NCI-H2029 (cell line): ENCODE data around the gene SEMA4F.

Experiments used
- DNase-seq: peaks from one replicate; lab custom pipeline; 2025; lab: John Stamatoyannopoulos, UW

SEMA4F gene

DNA sequence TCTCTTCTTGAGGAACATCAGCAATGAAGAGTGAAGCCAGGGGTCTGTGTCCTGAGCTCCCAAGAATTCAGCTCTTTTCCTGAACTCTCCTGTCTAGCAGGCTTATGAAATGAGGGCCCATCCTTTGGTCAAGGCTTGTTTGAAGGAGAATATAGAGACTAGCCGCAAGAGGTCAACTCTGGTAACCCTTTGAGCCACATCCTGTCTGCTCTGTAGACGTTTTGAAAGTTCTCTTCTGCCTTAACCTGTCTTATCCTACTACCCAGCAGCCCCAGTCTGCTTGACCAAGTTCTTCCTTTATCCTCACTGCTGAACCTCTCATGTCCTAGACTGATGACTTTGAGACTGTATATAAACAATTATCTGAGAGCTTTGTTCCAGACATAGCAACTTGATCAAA is 5.4 kb downstream of the SEMA4F start:
- no peak for DNase-seq

DNA sequence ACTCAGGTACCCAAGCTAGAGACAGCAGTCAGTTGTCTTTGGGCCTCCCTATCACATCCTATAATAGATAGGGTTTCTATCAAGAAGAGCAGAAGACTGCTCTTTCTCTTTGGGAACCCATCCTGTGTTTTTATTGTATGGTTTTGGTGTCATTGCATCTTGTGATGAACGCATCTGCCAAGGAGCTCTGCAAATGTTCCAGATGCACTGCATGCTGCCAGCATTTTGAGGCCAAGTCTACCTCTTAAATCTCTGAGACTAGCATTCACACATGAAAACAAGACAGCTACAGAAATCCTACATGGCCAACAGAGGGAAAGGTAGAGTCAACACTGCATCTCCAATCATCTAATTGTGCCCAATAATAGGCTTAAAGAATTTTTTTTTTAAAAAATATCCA is 14.0 kb downstream of the SEMA4F start:
- DNase-seq: no peak

DNA sequence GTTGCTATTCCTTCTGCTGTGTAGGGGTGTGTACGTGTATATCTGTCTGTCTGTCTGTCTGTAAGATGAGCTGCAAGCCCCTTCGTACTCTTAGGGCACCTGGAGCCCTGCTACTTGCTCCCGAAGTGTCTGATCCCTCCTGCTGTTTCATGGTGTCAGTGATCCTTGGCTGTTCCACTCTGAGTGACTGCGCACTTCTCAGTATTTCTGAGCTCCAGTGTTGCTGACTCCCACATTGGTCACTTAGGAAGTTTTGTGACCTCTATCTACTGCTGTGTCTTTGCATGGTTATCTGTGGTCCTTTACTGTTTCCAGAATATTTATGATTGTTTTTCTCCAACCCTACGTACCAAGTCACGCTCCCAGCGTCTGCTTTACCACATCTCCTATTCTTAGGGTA is 16.2 kb downstream of the SEMA4F start:
- no peak for DNase-seq

GRCh38 chr2:74671479-74671878 is 17.4 kb downstream of the SEMA4F start:
- DNase-seq: no peak

- DNase-seq: no peak
These were observed 19.9 kb downstream of the SEMA4F start for GRCh38 chr2:74673826-74674528.

DNA sequence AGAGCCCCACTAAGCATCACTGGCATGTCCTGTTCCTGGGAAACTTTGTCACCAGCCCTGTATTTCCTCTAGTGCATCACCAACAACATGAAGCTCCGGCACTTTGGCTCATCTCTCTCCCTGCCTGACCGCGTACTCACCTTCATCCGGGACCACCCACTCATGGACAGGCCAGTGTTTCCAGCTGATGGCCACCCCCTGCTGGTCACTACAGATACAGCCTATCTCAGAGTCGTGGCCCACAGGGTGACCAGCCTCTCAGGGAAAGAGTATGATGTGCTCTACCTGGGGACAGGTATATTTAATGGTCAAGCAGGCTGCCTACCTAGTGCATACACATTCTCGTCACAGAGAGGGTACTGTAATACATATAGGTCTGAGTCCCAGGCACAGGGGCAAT is 21.0 kb downstream of the SEMA4F start:
- DNase-seq: no peak

DNA sequence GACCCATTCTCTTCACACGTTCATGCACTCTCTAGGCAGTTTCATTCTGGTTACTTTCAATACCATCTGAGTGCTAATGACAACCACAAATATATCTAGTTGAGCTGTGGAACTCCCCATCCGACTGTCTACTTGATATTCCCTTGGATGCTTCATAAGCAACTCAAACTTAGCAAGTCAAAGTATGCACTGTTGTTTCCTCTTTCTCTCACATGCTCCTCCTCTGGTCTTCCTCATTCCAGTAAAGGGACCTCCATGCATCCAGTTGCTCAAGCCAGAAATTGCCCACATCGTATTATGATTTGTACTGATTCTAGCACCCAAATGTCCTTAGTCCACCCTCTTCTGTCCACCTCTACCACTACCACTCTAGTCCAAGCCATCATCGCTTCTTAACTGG is 22.3 kb downstream of the SEMA4F start:
- DNase-seq: no peak

GRCh38 chr2:74679615-74680014 is 25.6 kb downstream of the SEMA4F start:
- DNase-seq: no peak

DNA sequence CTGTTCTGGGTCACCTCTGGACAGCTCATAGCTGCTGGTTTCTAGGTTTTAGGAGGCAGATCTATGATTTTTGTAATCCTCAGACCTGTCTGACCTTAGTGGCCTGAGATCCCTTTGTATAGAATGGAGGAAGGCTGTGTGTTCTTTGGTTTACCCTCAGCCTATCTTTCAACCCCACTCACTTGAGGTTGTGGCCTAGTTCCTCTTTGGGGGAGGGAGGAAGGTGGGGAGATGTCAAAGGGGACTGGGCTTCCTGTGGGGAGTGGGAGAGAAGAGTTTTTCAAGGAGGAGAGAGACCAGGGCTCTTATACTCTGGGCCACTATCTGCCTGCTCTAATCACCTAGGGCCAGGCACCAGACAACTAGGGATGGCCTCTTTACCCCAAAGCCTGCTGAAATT is 28.5 kb downstream of the SEMA4F start:
- no peak for DNase-seq

DNA sequence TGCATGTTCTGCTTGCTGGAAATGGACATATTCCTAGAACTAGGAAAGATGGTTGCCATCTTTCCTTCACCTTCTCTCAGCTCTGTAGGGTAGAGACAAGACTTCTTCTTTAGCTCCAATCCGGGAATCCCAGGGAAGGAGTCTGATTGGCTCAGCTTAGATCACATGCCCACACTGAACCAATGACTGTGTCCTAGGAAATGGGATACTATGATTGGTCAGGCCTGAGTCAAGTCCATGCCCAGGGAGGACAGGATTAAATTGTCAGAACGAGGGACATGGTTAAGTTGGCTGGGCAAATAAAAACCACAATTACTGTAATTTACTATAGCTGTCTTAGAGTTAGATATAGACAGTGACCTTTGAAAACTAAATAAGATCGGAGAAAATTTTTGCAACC is 31.4 kb downstream of the SEMA4F start:
- no peak for DNase-seq

DNA sequence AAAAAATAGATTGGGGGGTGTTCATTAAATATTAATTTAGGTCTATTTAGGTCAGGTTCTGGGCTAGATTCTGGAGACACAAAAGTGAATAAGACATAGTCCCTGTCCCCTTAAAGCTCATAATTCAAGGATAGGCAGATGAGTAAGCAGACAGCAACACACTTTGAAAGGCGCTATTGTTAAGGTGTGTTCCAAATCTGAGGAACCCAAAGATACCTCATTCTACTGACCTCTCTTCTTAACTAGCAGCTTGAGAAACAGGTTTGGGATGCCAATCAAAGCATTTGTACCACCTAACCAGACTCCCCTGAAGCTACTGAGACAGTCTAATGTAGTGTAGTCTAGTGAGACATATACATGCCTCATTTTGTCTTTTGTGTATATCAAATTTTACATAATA is 34.8 kb downstream of the SEMA4F start:
- no peak for DNase-seq

DNA sequence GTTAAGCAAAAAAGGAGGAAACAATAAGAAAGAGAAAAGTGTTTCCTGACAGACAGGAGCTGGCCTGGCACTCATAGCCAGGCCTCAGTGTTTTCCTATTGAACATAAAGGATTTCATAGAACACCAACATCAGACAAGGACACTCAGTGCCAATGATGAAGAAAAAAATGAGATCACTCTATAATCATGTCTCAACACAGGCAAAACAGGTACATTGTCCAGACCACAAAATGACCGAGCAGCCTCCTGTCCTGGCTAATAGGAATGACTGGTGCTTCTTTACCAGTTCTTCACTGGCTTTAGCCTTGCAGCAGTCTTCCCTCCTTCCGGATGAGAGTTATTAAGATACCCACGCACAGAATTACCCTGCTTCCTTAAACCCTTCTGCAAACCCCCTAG is 35.6 kb downstream of the SEMA4F start:
- DNase-seq: no peak

- no peak for DNase-seq
These were observed 36.5 kb downstream of the SEMA4F start for GRCh38 chr2:74690571-74690970.

GRCh38 chr2:74691929-74692328 is 37.9 kb downstream of the SEMA4F start:
- DNase-seq: no peak

GRCh38 chr2:74693213-74693612 is 39.2 kb downstream of the SEMA4F start:
- DNase-seq: no peak

- DNase-seq: no peak
These were observed 39.6 kb downstream of the SEMA4F start for GRCh38 chr2:74693668-74694067.

GRCh38 chr2:74694281-74694680 is 40.2 kb downstream of the SEMA4F start:
- DNase-seq: no peak

DNA sequence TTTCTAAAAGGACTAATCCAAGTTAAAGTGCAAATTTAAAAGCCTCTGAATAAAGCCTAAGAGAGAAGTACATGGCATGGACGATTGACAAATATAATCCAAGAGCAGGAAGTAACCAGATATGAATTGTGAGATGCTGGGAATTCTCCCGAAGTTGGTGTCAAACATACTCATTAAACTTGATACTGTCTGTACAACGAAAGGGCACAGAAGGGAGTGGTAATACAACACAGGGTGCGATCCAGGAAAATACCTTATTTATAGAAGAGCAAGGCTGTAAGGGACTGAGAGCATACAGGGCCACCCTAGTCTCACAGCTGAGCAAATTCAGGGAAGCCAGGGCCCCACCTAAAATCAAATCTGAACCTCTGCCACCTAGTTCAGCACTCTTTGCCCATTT is 41.6 kb downstream of the SEMA4F start:
- no peak for DNase-seq

GRCh38 chr2:74696829-74697228 is 42.8 kb downstream of the SEMA4F start:
- DNase-seq: no peak

DNA sequence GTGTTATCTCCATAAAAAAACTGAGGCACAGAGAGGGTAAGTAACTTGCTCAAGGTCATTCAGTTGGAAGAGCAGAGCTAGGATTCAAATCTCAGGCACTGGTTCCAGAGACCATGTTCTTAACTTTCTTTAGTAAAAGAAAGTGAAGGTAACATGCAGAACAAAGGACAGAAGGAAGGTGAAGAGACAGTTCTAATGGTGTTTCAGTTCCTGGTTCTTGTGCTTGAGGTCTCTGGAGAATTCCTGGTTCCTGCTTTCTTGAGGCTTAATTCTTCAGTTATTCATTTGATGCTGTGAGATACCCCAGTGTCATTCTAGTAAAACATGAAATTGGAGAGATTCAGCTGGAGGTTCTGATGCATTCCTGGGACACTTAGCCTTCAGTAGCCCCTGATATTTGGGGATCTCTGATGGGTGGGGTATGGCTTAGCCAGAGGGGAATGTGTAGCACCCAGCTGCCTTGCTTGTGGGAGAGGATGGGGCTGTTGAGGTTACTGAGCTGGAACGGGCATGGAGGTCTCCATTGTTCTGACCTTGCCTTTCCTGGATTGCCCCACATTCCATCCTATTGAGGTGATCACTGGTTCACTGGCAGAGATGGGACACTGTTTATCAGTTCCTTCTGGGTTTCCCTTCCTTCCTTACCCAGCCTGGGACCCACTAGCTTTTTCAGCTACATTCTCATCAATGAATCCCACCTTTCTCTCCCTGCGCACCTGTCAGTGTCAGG is 46.8 kb downstream of the SEMA4F start:
- DNase-seq: no peak

GRCh38 chr2:74702001-74702715 is 48.1 kb downstream of the SEMA4F start:
- DNase-seq: no peak

- no peak for DNase-seq
These were observed 49.3 kb downstream of the SEMA4F start for GRCh38 chr2:74703373-74703772.

GRCh38 chr2:74704216-74704615 is 50.2 kb downstream of the SEMA4F start:
- DNase-seq: no peak
